ENCODE data around the gene PNMA6E. TPM values are rescaled to one million over a fixed set of nuclear protein-coding genes. Genes with fewer than 3 reads are reported as not detected.

The PNMA6E gene
- polyA plus RNA-seq (2011; rRNA removed) (not detected in 2 replicates), polyA minus RNA-seq (2011; rRNA and poly(A)+ RNA removed) (not detected in 2 replicates)

DNA sequence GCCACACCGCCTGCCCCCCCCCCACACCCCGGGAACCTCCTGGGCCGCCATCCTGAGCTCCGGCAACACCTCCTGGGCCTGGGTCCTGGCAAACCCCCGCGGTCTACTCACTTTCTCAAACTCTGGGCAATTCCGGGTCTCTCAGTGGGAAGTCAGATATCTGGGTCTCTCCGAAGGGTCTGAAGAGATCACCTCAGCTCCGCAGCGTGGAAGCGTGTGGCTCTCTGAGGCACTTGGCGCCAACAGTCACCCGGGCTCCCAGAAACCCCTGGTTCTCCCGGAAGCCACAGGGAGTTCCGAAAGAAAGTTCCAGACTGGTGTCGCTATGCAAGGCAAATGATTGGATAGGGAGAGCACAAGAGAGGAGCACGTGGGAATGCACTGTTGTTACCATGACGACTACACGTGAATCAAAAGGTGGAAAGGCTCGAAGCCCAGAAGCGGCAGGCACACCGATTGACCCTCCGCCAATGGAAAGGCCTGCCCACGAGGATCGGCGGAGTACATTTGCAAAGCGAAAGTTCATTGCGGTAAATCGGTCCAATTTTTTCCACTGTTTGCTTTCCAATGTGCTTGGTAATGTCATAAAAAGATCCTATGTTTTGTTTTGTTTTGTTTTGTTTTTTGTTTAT, at the start of gene PNMA6E:
TSS of gene PNMA6E (minus strand) at position 218 of the 632 bp plus-strand sequence. CDS start 2,501 bp downstream, outside the sequence.
- Histone ChIP-seq H3K27me3 (ENCODE audit: control insufficient read depth, insufficient read depth, low read length) (no peaks in the 10 kb centered on the region), H3K27ac (ENCODE audit: low read depth, low read length) (no peak within 1 kb of the TSS), H3K4me3 (ENCODE audit: low read depth, low read length) (no peak within 1 kb of the TSS), H3K9me3 (ENCODE audit: control insufficient read depth, insufficient read depth, low read length) (no peaks in the 10 kb centered on the region; the same call in 1 of the 2 replicates)
- CTCF ChIA-PET: no interaction called here
- POLR2A ChIA-PET: no interaction called here
- TF ChIP-seq, protein P1, sequence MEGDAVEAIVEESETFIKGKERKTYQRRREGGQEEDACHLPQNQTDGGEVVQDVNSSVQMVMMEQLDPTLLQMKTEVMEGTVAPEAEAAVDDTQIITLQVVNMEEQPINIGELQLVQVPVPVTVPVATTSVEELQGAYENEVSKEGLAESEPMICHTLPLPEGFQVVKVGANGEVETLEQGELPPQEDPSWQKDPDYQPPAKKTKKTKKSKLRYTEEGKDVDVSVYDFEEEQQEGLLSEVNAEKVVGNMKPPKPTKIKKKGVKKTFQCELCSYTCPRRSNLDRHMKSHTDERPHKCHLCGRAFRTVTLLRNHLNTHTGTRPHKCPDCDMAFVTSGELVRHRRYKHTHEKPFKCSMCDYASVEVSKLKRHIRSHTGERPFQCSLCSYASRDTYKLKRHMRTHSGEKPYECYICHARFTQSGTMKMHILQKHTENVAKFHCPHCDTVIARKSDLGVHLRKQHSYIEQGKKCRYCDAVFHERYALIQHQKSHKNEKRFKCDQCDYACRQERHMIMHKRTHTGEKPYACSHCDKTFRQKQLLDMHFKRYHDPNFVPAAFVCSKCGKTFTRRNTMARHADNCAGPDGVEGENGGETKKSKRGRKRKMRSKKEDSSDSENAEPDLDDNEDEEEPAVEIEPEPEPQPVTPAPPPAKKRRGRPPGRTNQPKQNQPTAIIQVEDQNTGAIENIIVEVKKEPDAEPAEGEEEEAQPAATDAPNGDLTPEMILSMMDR (IDR thresholded peaks at IDR 0.05; ENCODE audit: low read depth, low read length): no peak
- DNase-seq (ENCODE audit: low read depth, low spot score): no peak

DNA sequence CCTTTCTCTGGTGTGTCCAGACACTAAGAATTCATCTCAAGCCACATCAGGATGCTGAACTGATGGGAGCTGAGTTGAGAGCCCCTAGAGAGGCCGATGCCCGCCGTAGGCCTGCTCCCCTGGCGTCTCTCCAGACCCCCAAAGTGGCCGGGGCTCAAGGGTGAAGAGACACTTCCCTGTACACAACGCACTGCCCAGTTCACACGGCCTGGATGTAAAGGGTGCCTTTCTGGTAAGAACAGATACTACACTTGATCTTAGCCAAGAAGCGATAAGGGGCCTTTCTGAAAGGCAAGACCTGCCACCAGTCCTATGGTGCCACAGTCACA, 49.8 kb upstream of the PNMA6E start:
- ChIA-PET CTCF (no interaction called here), POLR2A (no interaction called here)
- H3K27me3 ChIP-seq (ENCODE audit: control insufficient read depth, insufficient read depth, low read length): no peaks in the 10 kb centered on the region
- no peak overlapping the region for H3K27ac ChIP-seq (ENCODE audit: low read depth, low read length)
- DNase-seq (ENCODE audit: low read depth, low spot score): no peak
- no peak overlapping the region for H3K4me3 ChIP-seq (ENCODE audit: low read depth, low read length)
- no peaks in the 10 kb centered on the region for H3K9me3 ChIP-seq (ENCODE audit: control insufficient read depth, insufficient read depth, low read length)
- TF ChIP-seq, protein P1 (IDR thresholded peaks at IDR 0.05; ENCODE audit: low read depth, low read length): no peak

DNA sequence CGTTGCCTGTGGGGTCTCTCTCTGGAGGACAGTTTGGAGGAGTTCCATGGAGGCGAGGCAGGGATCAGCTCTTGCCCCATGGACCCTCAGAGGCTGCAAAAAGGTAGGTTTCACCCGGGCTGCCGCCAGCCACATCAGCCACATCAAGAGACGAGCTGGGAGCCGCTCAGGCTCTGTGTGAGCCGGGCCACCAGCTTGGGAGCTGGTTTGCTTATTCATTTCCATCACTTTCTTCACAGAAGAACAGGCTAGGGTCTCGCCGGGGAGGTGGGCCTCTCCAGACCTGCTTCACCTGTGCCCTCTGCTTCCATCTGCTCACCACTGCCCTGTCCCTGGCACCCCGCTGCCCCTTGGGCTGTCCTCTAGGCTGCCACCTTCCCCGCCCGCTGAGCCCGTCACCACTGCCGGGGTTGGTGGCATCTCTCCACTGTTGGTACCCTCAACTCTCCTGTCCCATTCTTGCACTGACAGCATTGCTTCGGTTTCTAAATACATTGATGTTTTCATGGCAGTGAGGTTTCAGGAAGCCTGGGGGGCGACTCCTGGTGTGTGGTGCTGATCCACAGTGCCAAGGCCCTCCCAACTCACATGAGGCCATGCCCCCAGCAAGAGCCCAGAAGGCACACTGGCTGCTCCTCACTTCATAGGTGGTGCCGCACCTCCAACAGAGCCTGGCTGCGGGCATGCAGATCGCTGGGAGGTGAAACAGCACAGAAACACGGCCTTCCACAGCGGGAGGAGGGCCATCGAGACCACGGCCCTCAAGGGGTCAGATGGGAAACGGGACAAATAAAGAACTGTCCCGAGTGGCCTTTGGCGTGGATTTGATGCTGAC, 49.2 kb upstream of the PNMA6E start:
- POLR2A ChIA-PET: no interaction called here
- no peaks in the 10 kb centered on the region for H3K27me3 ChIP-seq (ENCODE audit: control insufficient read depth, insufficient read depth, low read length)
- DNase-seq (ENCODE audit: low read depth, low spot score): no peak
- no peak overlapping the region for H3K27ac ChIP-seq (ENCODE audit: low read depth, low read length)
- H3K9me3 ChIP-seq (ENCODE audit: control insufficient read depth, insufficient read depth, low read length): no peaks in the 10 kb centered on the region
- TF ChIP-seq, protein P1 (IDR thresholded peaks at IDR 0.05; ENCODE audit: low read depth, low read length): no peak
- CTCF ChIA-PET: no interaction called here
- no peak overlapping the region for H3K4me3 ChIP-seq (ENCODE audit: low read depth, low read length)

DNA sequence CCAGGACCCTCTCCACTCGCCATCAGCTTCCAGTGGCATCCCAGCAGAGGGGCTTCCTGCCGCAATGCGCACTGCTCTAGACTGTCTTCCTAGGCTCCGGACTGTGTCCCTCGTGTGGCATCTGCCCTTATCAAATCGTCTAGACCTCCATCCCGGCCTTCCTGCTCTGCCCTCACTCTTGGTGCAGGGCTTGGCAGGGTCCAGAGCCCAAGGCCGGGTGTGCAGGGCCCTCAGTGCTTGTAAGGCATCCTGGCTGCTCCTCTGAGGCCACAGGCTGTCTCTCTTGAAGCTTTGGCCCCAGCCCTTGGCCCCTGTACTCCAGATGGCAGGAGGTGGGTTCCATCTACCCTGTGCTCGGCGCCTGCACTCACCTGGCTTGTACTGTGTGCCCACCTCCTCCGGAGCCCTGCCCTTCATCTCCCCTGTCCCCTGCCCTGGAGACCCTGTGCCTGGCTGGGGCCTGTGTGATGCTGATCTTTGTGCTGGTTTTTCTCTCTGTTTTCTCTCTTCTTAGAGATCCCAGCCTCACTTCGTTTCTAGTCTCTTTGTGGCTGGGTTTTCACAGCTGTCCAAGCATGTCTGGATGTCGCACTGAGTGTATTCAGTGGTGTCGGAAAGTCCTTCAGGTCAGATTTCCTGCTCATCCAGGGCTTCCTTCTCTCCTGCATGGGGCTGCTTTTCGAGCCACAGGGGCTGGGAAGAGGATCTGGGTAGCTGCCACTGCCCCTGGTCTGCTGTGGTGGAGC, 48.4 kb upstream of the PNMA6E start:
- H3K27ac ChIP-seq (ENCODE audit: low read depth, low read length): no peak overlapping the region
- no peaks in the 10 kb centered on the region for H3K27me3 ChIP-seq (ENCODE audit: control insufficient read depth, insufficient read depth, low read length)
- H3K4me3 ChIP-seq (ENCODE audit: low read depth, low read length): no peak overlapping the region
- TF ChIP-seq, protein P1 (IDR thresholded peaks at IDR 0.05; ENCODE audit: low read depth, low read length): no peak
- DNase-seq (ENCODE audit: low read depth, low spot score): no peak
- ChIA-PET CTCF (no interaction called here), POLR2A (no interaction called here)
- H3K9me3 ChIP-seq (ENCODE audit: control insufficient read depth, insufficient read depth, low read length): no peaks in the 10 kb centered on the region

Data from AG04450 (cell line).